Choroid plexus epithelial cell (primary cell): ENCODE results near the gene SPATA1.
"Not testable (repeated sequence)": the region's sequence is repeated elsewhere in the genome, so short reads cannot be mapped to it uniquely, and the experiment has no call there.

Source experiments
- DNase-seq: peaks from one replicate; pipeline ENCODE4 v3.0.0-alpha.2; 2010; ENCODE audit warnings: low read depth
- H3K4me3 ChIP-seq: 2 replicates; pipeline ENCODE4 v1.5.1; 2011; ENCODE audit warnings: low read depth, mild to moderate bottlenecking, control low read depth, low read length, moderate library complexity
- TF ChIP-seq, protein P1 (sequence below): conservative IDR thresholded peaks from 2 replicates; pipeline ENCODE4 v1.5.1; 2011; ENCODE audit warnings: low read depth, mild to moderate bottlenecking, control low read depth, inconsistent platforms, low read length, moderate library complexity

SPATA1 gene

GRCh38 chr1:84585803-84586202 is 79.6 kb downstream of the SPATA1 start:
- TF ChIP-seq, protein P1, sequence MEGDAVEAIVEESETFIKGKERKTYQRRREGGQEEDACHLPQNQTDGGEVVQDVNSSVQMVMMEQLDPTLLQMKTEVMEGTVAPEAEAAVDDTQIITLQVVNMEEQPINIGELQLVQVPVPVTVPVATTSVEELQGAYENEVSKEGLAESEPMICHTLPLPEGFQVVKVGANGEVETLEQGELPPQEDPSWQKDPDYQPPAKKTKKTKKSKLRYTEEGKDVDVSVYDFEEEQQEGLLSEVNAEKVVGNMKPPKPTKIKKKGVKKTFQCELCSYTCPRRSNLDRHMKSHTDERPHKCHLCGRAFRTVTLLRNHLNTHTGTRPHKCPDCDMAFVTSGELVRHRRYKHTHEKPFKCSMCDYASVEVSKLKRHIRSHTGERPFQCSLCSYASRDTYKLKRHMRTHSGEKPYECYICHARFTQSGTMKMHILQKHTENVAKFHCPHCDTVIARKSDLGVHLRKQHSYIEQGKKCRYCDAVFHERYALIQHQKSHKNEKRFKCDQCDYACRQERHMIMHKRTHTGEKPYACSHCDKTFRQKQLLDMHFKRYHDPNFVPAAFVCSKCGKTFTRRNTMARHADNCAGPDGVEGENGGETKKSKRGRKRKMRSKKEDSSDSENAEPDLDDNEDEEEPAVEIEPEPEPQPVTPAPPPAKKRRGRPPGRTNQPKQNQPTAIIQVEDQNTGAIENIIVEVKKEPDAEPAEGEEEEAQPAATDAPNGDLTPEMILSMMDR: no peak
- no peak for DNase-seq
- no peak overlapping the region for H3K4me3 ChIP-seq

- no peak overlapping the region for H3K4me3 ChIP-seq
- DNase-seq: no peak
- TF ChIP-seq, protein P1: no peak
These were observed 80.9 kb downstream of the SPATA1 start for GRCh38 chr1:84587099-84587498.

DNA sequence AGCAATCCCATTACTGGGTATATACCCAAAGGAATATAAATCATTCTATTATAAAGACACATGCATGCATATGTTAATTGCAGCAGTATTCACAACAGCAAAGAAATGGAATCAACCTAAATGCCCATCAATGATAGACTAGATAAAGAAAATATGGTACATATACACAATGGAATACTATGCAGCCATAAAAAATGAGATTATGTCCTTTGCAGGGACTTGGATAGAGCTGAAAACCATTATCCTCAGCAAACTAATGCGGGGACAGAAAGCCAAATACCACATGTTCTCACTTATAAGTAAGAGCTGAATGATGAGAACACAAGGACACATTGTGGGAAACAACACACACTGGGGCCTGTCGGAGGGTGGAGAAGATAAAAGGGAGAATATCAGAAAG is 88.8 kb downstream of the SPATA1 start:
- not testable (repeated sequence) for H3K4me3 ChIP-seq, DNase-seq

DNA sequence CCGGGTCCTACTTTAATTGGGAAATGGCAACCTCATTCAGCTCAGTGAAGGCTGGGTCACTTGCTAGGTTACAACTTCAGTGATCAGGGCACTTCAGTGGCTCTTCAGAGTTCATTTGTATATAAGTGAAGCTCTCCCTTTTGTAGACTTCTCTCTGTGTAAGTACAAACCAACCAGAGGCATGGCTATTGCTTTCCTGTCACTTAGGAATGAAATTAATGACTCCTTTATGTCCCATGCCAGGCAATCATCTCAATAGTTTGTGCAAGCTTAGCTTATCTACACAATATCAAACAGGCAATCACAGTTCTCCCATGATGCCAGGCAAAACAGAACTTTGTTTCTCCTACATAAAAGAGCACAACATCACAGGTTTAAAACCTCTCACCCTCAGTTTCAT is 90.8 kb downstream of the SPATA1 start:
- TF ChIP-seq, protein P1: no peak
- no peak for DNase-seq
- no peak overlapping the region for H3K4me3 ChIP-seq

- H3K4me3 ChIP-seq: no peak overlapping the region
- DNase-seq: peak; percentile 36
- TF ChIP-seq, protein P1: no peak
These were observed 92.2 kb downstream of the SPATA1 start for GRCh38 chr1:84598418-84598817.

DNA sequence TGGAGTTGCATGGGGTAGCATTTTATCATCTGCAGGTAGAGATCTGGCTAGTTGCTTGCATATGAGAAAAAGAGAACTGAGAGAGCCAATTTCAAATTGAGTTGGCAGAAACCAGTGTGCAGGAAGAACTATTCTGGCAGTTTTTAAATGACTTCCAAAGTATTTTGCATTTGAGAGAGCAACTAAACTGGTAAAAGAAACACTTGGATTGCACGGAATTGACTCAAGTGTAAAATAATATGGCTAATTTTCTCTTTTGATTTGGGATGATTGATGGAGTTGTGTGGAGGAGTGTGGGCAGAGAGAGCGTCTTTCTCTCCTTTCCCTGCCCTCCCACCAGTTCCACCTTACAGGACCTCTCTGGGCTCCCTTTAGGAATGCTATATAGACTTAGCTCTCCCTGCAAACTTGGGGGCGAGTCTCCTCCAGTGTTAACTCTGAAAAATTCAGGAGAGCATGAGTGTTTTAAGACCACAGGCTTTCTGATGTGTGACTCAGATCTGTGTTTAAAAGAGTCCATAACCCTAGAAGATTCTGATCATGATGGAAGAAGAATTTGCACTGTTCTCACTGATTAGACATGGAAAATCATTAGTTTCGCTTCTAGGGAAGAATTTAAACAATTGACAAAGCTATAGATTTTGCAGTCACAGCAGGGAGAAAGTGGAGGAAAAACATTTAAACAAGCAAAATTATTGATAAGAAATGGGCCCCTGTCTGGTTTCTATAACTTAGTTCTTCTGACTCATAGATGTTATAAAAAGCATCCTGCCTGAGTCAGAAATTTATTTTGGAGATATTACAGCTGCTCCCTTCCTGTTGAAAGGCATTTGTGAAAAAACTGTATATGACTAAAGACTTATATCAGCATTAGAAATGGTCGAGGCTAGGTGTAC is 92.9 kb downstream of the SPATA1 start:
- TF ChIP-seq, protein P1: no peak
- DNase-seq: peak; percentile 73
- H3K4me3 ChIP-seq: no peak overlapping the region

DNA sequence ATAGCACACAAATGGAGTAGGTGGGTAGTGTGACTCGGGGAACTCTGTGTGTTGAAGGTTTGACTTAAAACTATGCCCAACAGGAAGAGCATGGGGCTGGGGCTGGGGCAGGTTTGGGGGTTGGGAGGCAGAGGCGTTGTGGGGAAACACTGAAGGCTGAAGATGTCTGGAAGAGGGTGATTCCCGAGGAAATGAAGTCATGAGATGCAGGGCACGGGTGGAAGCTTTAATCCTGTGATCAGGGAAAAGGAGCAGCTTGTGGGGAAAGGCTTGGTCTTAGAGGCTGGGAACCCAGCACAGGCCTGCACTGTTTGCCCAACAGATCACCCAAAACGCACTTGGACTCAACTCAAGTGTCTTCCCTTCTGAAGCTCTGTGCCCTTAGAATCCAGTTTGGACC is 94.6 kb downstream of the SPATA1 start:
- TF ChIP-seq, protein P1: no peak
- DNase-seq: no peak
- no peak overlapping the region for H3K4me3 ChIP-seq
